GM12891 (cell line): ENCODE data around the gene CCDC74A.
"Not testable (repeated sequence)": the region's sequence is repeated elsewhere in the genome, so short reads cannot be mapped to it uniquely, and the experiment has no call there.

ENCODE experiments used
- DNase-seq: peaks from one replicate; pipeline ENCODE4 v3.0.0; 2011; ENCODE audit warnings: low spot score; ENCODE audit not compliant: insufficient read length
- FAIRE-seq: peaks from 2 replicates; lab custom pipeline; 2011; peaks lifted over from hg19 to GRCh38; lab: Jason Lieb, UNC
- PAX5 ChIP-seq: IDR thresholded peaks from 2 replicates; pipeline ENCODE4 v1.6.1; 2011; ENCODE audit warnings: low read length, moderate library complexity, mild to moderate bottlenecking; ENCODE audit not compliant: insufficient read depth, severe bottlenecking
- POLR2A ChIP-seq: IDR thresholded peaks from 2 replicates; pipeline ENCODE4 v1.6.1; 2011; ENCODE audit warnings: low read depth, low read length, control low read depth
- POLR2AphosphoS5 ChIP-seq: IDR thresholded peaks from 2 replicates; pipeline ENCODE4 v1.6.1; 2011; ENCODE audit warnings: low read depth, low read length, control low read depth
- POU2F2 ChIP-seq: IDR thresholded peaks from 2 replicates; pipeline ENCODE4 v1.6.1; 2011; ENCODE audit warnings: low read depth, mild to moderate bottlenecking, control low read depth, low read length, moderate library complexity
- SPI1 ChIP-seq: IDR thresholded peaks from 2 replicates; pipeline ENCODE4 v1.6.1; 2011; ENCODE audit warnings: low read depth, low read length, control low read depth
- TAF1 ChIP-seq: IDR thresholded peaks from 2 replicates; pipeline ENCODE4 v1.6.1; 2011; ENCODE audit warnings: low read depth, low read length, control low read depth

The CCDC74A gene

GRCh38 chr2:131535526-131535925 lies 7.8 kb downstream of the CCDC74A start:
- TF ChIP-seq SPI1 (no peak), POU2F2 (no peak), POLR2A (no peak), POLR2AphosphoS5 (no peak), TAF1 (no peak), PAX5 (no peak)
- no peak for FAIRE-seq

DNA sequence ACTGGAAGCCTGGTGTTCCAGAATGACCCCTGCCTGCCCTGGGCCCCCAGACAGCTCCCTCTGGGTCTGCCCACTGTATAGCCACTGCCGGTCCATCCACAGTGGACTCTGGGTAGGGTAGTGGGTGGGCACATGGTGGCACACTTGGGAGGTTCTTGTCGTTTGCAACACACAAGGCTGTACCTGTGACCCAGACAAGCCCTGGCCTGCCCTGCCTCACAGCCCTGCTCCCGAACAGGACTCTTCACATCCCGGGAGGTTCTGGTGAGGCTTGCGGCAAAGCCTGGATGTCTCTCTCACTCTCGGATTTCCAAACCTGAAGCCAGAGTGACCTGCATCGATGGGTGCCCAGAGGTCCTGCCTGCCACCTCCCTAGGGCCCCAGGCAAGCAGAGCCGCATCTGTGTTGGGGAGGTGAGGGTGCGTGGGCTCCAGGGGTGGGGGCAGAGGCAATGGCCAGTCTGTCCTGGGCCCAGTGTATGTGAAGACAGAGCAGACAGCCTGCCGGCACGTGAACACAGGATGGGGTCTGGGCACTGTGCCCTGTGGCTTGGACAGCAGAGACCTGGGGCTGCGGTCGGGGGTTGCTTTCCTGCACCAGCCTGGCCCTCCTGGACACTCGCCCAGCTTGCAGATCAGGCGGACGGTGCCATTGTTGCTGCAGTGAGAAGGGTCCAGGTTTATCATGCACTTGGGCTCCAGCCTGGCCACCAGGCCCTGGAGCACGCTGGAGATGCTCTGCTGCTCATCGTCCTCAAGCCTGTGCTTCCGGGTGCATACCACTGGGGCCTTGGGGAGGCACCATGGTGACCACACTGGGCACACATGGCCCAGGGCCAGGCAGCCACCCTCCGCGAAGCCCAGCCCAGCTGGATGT lies 8.5 kb downstream of the CCDC74A start:
- DNase-seq, FAIRE-seq: not testable (repeated sequence)

More at GRCh38 chr2:131535526-131535925, 7.8 kb downstream of the CCDC74A start:
- DNase-seq: no peak

DNA sequence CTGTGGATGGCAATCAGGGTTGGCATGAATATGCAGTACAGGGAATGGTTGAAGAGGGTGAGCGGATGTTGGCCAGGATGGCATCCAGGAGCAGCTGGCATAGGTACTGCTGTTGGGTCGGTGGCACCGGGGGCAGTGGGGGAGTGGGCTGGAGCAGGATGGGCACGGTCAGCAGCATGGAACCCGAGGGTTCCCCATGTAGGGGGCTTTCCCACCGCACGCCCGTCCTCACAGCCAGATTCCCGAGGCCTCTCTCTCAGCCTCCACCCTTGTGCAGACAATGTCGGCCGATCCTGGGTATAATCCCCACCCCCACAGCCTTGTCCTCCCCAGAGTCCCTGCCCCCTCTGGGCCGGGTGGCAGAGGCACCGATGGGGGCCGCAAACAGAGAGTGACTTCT lies 9.2 kb downstream of the CCDC74A start:
- FAIRE-seq, DNase-seq: not testable (repeated sequence)

- FAIRE-seq, DNase-seq: not testable (repeated sequence)
Measured at GRCh38 chr2:131538856-131539255, 11.2 kb downstream of the CCDC74A start.

DNA sequence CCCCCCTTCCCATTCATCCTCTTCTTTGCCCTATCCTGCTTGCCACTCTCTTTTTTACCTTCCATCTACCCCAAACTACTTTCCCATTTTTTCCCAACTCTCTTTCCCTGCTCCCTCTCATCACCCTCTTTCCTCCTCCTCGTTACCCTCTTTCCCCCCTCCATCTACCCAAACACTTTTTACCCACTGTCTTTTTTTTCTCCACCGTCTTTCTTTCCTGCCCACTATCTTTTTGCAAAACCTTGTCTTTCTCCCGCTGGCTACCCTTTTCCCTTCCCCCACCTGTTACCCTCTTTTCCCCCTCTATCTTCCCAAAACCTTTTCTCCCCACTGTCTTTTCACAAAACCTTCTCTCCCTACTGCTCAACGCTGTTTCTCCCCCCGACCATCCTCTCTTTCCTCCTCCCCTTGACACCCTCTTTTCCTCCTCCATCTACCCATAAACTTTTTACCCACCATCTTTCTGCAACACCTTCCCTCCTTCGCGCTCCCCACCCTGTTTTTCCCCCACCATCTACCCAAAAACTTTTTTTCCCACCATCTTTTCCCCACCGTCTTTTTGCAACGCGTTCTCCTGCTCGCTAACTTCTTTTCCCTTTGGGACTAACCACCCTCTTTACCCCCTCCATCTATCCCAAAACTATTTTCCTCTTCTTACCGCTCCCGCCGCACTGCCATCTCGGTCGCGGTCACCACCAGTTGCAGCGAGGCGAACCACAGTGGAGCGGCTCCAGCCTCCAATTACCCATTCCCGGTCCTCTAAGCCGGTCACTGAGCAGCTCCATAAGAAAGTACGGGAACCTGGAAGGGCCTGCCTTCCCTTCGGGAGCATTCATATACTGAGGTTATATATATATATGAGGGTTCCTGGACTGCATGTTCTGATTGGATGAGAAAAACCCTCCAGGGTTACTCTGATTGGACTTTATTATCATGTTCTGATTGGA lies 15.0 kb downstream of the CCDC74A start:
- DNase-seq (no peak), FAIRE-seq (no peak)
- TF ChIP-seq SPI1: no peak
- TF ChIP-seq TAF1: no peak
- TF ChIP-seq PAX5: no peak
- no peak for TF ChIP-seq POLR2A
- no peak for TF ChIP-seq POU2F2
- TF ChIP-seq POLR2AphosphoS5: no peak

- TF ChIP-seq POLR2A (no peak), TAF1 (no peak), SPI1 (no peak), POU2F2 (no peak), POLR2AphosphoS5 (no peak), PAX5 (no peak)
- no peak for FAIRE-seq
- DNase-seq: no peak
Measured at GRCh38 chr2:131543385-131543891, 15.8 kb downstream of the CCDC74A start.

DNA sequence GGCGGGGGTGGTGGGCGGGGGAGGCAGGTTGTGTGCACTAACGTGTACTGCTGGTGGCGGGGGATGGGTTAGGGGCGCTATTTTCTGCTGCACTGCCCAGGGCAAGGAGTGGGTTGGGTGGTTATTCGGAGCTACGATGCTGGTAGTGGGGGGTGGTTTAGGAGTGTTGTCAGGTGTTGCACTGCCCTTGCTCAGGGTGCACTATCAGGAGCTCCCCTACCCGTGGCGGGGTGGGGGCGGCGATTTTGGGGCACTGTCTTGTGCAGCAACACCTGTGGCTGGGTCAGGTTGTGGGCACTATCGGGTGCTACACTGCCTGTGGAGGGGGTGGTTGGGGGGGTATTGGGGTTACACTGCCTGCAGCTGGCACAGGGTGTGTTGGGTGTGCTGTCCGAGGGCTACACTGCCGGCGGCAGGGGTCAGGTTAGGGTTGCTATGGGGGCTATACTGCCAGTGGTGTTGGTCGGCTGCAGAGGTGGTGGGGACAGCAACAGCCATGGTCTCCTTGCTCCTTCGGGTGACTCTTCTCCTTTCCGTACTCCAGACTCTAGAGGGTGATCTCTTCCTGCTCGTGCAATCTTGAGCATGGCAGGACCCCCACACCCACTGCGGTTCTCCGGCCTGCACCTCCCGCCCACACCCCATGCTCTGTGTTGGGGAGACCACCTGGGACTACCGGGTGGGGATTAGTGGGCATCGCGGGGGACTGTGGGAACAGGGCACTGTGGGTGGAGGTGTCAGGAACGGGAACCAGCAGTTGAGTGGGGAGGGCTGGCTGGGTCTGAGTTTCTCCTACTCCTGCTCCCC lies 16.5 kb downstream of the CCDC74A start:
- not testable (repeated sequence) for DNase-seq, FAIRE-seq

- not testable (repeated sequence) for FAIRE-seq, DNase-seq
Measured at GRCh38 chr2:131544813-131545165, 17.1 kb downstream of the CCDC74A start.

DNA sequence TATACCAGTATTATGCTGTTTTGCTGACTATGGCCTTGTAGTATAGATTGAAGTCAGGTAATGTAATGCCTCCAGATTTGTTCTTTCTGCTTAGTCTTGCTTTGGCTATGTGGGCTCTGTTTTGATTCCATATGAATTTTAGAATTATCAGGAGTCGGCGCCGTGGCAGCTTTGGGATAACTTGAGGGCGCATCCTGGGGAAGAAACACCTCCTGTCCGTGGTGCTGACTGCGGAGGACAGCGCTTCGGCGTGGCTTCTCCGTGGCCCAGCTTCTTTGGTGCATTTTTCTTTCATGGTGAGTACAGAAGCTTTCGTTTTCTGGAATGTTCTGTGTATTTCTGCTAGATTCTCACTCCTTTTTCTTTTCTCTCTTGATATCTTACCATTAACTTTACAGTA lies 25.2 kb downstream of the CCDC74A start:
- TF ChIP-seq POLR2AphosphoS5 (no peak), POLR2A (no peak), SPI1 (no peak)
- DNase-seq (no peak), FAIRE-seq (no peak)

GRCh38 chr2:131556998-131557397 lies 29.3 kb downstream of the CCDC74A start:
- no peak for DNase-seq
- no peak for FAIRE-seq
- TF ChIP-seq POLR2AphosphoS5: no peak
- no peak for TF ChIP-seq PAX5
- no peak for TF ChIP-seq TAF1
- TF ChIP-seq POLR2A: no peak
